NCI-H1436 treated with DMSO at 0.1 percent for 48 hours (cell line): ENCODE data around the gene RSRC2.
A peak's percentile ranks its signal among the peaks of the same experiment; 100 is the strongest.
"Not testable (repeated sequence)": the region's sequence is repeated elsewhere in the genome, so short reads cannot be mapped to it uniquely, and the experiment has no call there.

Experiments
- DNase-seq: peaks from one replicate; lab custom pipeline; 2025; lab: John Stamatoyannopoulos, UW

The RSRC2 gene

GRCh38 chr12:122486360-122486759 is 40.4 kb downstream of the RSRC2 start:
- not testable (repeated sequence) for DNase-seq

GRCh38 chr12:122484385-122484784 is 42.4 kb downstream of the RSRC2 start:
- not testable (repeated sequence) for DNase-seq

- DNase-seq = no peak
Measured at GRCh38 chr12:122483969-122484368, 42.8 kb downstream of the RSRC2 start.

GRCh38 chr12:122481861-122482260 is 44.9 kb downstream of the RSRC2 start:
- no peak for DNase-seq

GRCh38 chr12:122480753-122481152 is 46.0 kb downstream of the RSRC2 start:
- DNase-seq = no peak

GRCh38 chr12:122474324-122474716 is 52.4 kb downstream of the RSRC2 start:
- no peak for DNase-seq

GRCh38 chr12:122473543-122474323 is 53.0 kb downstream of the RSRC2 start:
- DNase-seq = no peak

GRCh38 chr12:122471324-122472226 is 55.2 kb downstream of the RSRC2 start:
- DNase-seq = peak; percentile 28

GRCh38 chr12:122470576-122470975 is 56.2 kb downstream of the RSRC2 start:
- DNase-seq = not testable (repeated sequence)

GRCh38 chr12:122469856-122470255 is 56.9 kb downstream of the RSRC2 start:
- not testable (repeated sequence) for DNase-seq

GRCh38 chr12:122467983-122468382 is 58.8 kb downstream of the RSRC2 start:
- DNase-seq = no peak

- DNase-seq = not testable (repeated sequence)
Measured at GRCh38 chr12:122464317-122465042, 62.3 kb downstream of the RSRC2 start.

- DNase-seq = no peak
Measured at GRCh38 chr12:122460641-122461040, 66.1 kb downstream of the RSRC2 start.

GRCh38 chr12:122460061-122460460 is 66.7 kb downstream of the RSRC2 start:
- no peak for DNase-seq

- DNase-seq = no peak
Measured at GRCh38 chr12:122459211-122459610, 67.5 kb downstream of the RSRC2 start.

GRCh38 chr12:122458105-122459035 is 68.4 kb downstream of the RSRC2 start:
- DNase-seq = no peak

GRCh38 chr12:122457627-122458026 is 69.1 kb downstream of the RSRC2 start:
- DNase-seq = no peak

- no peak for DNase-seq
Measured at GRCh38 chr12:122454739-122455138, 72.0 kb downstream of the RSRC2 start.

GRCh38 chr12:122454250-122454721 is 72.5 kb downstream of the RSRC2 start:
- no peak for DNase-seq
